Measurements from ENCODE around the gene ARID3C. TPM values are rescaled to one million over a fixed set of nuclear protein-coding genes. Genes with fewer than 3 reads are reported as not detected.

ARID3C gene
- total and polyA plus RNA-seq, 2 experiments from 2014 or later, result 0.49 TPM; not detected in 1

- DNase-seq (ENCODE audit: low spot score) (no peak), ATAC-seq (no peak)
- no peaks in the 10 kb centered on the region for H3K36me3 Mint-ChIP-seq (ENCODE audit: low read depth)
- Histone ChIP-seq H3K27me3 (ENCODE audit: insufficient read depth) (peaks cover 5% of the 10 kb centered on the region), H3K4me2 (peak overlapping the region; percentile 94), H3K4me1 (ENCODE audit: insufficient read depth) (peaks cover 7% of the 10 kb centered on the region; the same call in 1 of the 2 replicates), H3K4me3 (peak overlapping the region; percentile 86), H3K9me2 (ENCODE audit: insufficient read depth) (no peaks in the 10 kb centered on the region), H4K20me1 (replicated peaks; ENCODE audit: insufficient read depth) (no peaks in the 10 kb centered on the region), H3K79me2 (replicated peaks; ENCODE audit: insufficient read depth) (no peaks in the 10 kb centered on the region), H3K27ac (ENCODE audit: low read depth) (no peak overlapping the region), H3K36me3 (ENCODE audit: insufficient read depth) (no peaks in the 10 kb centered on the region), H2AFZ (no peak overlapping the region), H3F3A (replicated peaks; ENCODE audit: low read depth) (0 out of 2 replicates have a peak, but pooled peaks cover 3% of the 10 kb centered on the region)
- peak overlapping the region; percentile 93 for H3K4me3 Mint-ChIP-seq
- peaks cover 17% of the 10 kb centered on the region for H3K27me3 Mint-ChIP-seq (ENCODE audit: insufficient read depth, low read depth, poor library complexity)
- no peaks in the 10 kb centered on the region for H3K9me3 Mint-ChIP-seq
- peak overlapping the region; percentile 94; the same call in 1 of the 2 replicates for H3K27ac Mint-ChIP-seq
- H3K4me1 Mint-ChIP-seq, result peaks cover 11% of the 10 kb centered on the region
- TF ChIP-seq ZNF114 (CRISPR knock-in tag; IDR thresholded peaks at IDR 0.05) (no peak), STAT1 (IDR thresholded peaks at IDR 0.05; ENCODE audit: unreplicated experiment) (no peak)
- TF ChIP-seq, protein P1, sequence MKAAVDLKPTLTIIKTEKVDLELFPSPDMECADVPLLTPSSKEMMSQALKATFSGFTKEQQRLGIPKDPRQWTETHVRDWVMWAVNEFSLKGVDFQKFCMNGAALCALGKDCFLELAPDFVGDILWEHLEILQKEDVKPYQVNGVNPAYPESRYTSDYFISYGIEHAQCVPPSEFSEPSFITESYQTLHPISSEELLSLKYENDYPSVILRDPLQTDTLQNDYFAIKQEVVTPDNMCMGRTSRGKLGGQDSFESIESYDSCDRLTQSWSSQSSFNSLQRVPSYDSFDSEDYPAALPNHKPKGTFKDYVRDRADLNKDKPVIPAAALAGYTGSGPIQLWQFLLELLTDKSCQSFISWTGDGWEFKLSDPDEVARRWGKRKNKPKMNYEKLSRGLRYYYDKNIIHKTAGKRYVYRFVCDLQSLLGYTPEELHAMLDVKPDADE (IDR thresholded peaks at IDR 0.05), result no peak
Measured at GRCh38 chr9:34610434-34611206, 18.2 kb downstream of the ARID3C start.

DNA sequence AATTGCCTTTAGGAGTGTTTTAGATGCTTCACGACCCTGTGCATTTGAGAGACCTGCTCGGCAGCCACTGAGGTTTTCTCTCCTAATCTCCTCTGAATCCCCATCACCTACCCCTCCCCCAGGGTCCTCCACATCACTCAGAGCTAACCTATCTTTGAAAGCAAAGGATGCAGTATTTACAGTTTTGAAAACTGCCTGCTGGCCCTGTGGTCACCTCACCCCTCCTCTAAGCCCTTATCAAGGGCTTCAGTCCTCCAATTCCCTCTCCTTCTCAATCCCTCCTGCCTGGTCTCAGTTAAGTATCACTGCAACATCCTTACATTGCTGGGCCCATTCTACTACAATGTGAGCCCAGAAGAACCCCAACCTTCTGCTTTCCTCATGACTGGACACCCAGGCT lies 21.5 kb downstream of the ARID3C start:
- Mint-ChIP-seq H3K27me3 (ENCODE audit: insufficient read depth, low read depth, poor library complexity) (peaks cover 7% of the 10 kb centered on the region), H3K9me3 (no peaks in the 10 kb centered on the region), H3K27ac (no peak overlapping the region), H3K36me3 (ENCODE audit: low read depth) (no peaks in the 10 kb centered on the region), H3K4me1 (peaks cover 14% of the 10 kb centered on the region), H3K4me3 (no peak overlapping the region)
- H4K20me1 ChIP-seq (replicated peaks; ENCODE audit: insufficient read depth), result no peaks in the 10 kb centered on the region
- peaks cover 7% of the 10 kb centered on the region; the same call in 1 of the 2 replicates for H3K4me1 ChIP-seq (ENCODE audit: insufficient read depth)
- H3K27me3 ChIP-seq (ENCODE audit: insufficient read depth), result peaks cover 1% of the 10 kb centered on the region; the same call in 1 of the 2 replicates
- H3K4me2 ChIP-seq, result no peak overlapping the region
- no peak overlapping the region for H3K27ac ChIP-seq (ENCODE audit: low read depth)
- H3K36me3 ChIP-seq (ENCODE audit: insufficient read depth), result no peaks in the 10 kb centered on the region
- H3F3A ChIP-seq (replicated peaks; ENCODE audit: low read depth), result 0 out of 2 replicates have a peak, but pooled peaks cover 2% of the 10 kb centered on the region
- no peaks in the 10 kb centered on the region for H3K79me2 ChIP-seq (replicated peaks; ENCODE audit: insufficient read depth)
- H3K4me3 ChIP-seq, result no peak overlapping the region
- no peak for ATAC-seq
- no peak overlapping the region for H2AFZ ChIP-seq
- no peak for DNase-seq (ENCODE audit: low spot score)
- no peaks in the 10 kb centered on the region for H3K9me2 ChIP-seq (ENCODE audit: insufficient read depth)
- TF ChIP-seq NANOG (IDR thresholded peaks at IDR 0.05; ENCODE audit: borderline replicate concordance) (no peak), POLR2AphosphoS5 (IDR thresholded peaks at IDR 0.05; ENCODE audit: low read depth) (no peak), ZNF331 (CRISPR knock-in tag; IDR thresholded peaks at IDR 0.05; ENCODE audit: low read depth) (no peak), CREB1 (CRISPR knock-in tag; IDR thresholded peaks at IDR 0.05; ENCODE audit: low read depth) (no peak), STAT1 (IDR thresholded peaks at IDR 0.05; ENCODE audit: unreplicated experiment) (no peak), ZNF114 (CRISPR knock-in tag; IDR thresholded peaks at IDR 0.05) (no peak), ZNF462 (CRISPR knock-in tag; IDR thresholded peaks at IDR 0.05) (no peak)
- TF ChIP-seq, protein P1 (IDR thresholded peaks at IDR 0.05), result no peak

Measured in GM23338 (cell line).